Fibroblast of villous mesenchyme (primary cell): ENCODE measurements around the gene ALDH1L1. TPM values are rescaled to one million over a fixed set of nuclear protein-coding genes. Genes with fewer than 3 reads are reported as not detected.

Experiments used
- DNase-seq: peaks from one replicate; pipeline ENCODE4 v3.0.0-alpha.2; 2010; ENCODE audit warnings: low read depth
- H3K4me3 ChIP-seq: 2 replicates; pipeline ENCODE4 v1.5.1; 2011; ENCODE audit warnings: low read depth, mild to moderate bottlenecking, low read length
- total RNA-seq: library from RNA; depleted of rRNA; stranded (reverse); fragments of >200 nt; gene quantifications from 2 replicates; pipeline ENCODE4 v1.2.3, GENCODE V29; 2012
- TF ChIP-seq, protein P1 (sequence below): IDR thresholded peaks from 2 replicates; pipeline ENCODE4 v1.5.1; 2012; ENCODE audit warnings: low read depth, mild to moderate bottlenecking, low read length; ENCODE audit not compliant: insufficient read depth

Gene ALDH1L1
- total RNA-seq, 1 donor = 3.9 TPM

DNA sequence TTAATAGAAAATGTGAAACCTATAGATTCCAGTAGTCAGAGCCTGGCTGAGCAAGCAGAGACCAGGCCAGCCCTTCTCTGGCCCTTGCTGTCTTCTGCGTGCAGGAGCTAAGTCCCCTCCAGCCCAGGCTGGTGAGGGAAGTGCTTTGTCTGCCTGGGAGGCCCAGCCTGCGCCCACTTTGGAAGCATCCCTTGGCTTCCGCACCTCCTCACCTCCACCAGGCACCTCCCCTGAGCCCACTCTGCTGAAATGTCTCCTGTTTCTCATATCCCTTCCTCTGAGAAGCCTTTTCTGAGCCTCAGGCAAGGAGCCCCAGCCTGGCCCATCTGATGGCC lies 45.3 kb downstream of the ALDH1L1 start:
- DNase-seq = no peak
- no peak overlapping the region for H3K4me3 ChIP-seq
- TF ChIP-seq, protein P1, sequence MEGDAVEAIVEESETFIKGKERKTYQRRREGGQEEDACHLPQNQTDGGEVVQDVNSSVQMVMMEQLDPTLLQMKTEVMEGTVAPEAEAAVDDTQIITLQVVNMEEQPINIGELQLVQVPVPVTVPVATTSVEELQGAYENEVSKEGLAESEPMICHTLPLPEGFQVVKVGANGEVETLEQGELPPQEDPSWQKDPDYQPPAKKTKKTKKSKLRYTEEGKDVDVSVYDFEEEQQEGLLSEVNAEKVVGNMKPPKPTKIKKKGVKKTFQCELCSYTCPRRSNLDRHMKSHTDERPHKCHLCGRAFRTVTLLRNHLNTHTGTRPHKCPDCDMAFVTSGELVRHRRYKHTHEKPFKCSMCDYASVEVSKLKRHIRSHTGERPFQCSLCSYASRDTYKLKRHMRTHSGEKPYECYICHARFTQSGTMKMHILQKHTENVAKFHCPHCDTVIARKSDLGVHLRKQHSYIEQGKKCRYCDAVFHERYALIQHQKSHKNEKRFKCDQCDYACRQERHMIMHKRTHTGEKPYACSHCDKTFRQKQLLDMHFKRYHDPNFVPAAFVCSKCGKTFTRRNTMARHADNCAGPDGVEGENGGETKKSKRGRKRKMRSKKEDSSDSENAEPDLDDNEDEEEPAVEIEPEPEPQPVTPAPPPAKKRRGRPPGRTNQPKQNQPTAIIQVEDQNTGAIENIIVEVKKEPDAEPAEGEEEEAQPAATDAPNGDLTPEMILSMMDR = no peak

DNA sequence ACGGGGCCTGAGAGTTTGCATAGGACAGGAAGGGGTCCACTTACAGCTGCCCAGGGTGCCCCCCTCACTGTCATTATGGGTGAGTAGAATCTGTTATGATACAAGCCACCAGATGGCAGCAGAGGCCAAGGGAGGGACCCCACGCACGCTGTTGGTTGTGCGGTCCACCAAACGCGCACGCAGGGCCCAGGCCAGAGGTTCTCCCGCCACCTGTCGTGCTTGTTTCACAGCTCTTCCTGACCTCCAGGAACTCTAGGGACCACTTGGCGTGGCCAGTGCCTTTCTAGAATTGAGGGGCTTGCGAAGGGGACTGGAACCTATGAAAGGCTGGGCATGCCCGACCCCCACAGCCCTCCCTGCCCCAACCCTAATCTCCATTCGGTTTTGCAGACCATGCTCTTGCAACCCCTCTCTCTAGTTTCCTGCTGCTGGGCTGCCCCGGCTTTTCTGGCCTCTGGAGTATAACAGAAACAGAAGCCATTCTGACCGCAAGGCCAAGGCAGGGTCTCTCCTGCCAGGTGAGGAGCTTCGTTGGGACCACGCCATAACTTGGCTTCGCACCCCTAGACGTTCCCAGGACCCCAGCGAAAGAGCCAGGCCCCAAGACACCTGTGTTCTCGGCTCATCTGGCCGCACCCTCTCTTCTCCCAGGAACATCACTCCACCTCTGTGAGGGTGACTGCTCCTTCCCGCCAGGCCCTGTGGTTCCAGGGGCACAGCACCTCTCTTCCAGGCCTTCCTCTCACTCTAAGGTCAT lies 46.0 kb downstream of the ALDH1L1 start:
- no peak overlapping the region for H3K4me3 ChIP-seq
- TF ChIP-seq, protein P1 = peak; percentile 81
- DNase-seq = peak; percentile 53

DNA sequence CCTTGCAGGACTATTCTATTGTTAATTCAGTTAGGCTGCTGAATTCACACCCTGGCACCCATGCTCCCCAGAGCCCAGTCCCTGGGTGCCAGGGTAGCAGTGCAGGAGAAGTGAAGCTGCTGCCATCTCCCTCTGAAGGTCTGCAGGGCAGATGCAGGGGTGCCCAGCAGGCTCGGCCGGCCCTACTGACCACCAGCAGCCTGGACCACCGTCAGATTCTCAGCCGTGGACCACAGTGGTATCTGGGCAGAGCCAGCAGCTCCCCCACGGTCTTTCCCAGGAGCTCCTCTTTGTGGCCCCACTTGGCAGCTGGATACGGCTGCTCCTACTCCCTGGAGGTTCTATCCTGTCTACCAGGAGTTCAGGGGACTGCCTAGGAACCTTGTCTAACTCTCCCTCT lies 46.8 kb downstream of the ALDH1L1 start:
- no peak for DNase-seq
- TF ChIP-seq, protein P1 = no peak
- no peak overlapping the region for H3K4me3 ChIP-seq

DNA sequence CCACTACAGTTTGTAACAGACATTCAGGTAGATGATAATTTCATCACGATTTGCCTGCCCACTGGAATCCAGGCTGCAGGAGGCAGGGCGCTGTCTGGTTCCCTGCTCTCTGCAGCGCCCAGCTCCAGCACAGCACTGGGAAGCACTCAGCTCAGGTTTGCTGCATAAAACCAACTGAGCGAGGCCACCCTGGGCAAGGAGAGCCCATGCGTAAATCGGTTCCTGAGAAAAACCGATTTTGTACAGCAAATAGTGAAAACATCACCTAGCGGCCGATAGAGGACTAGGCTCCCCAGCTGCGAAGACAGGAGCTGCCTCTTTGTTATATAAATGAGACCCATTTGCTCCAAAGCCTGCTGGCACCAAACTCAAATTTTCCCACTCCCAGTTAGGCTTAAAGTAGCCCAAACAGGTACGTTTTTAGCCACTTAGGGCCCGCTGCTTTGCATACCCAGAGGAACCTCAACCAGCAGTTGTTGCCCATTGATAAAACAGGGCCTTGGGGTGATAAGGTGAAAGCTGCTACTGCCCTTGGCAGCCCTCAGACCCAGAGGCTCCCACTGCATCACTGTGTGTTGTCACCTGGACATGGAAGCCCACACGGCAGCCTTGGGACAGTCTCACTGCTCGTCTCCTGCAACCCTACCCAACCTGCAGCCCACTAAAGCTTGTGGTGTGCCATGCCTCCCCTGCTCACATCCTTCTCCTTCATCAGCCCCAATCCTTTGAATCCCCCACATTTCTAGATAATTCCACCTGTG lies 47.5 kb downstream of the ALDH1L1 start:
- no peak for DNase-seq
- TF ChIP-seq, protein P1 = peak; percentile 10
- H3K4me3 ChIP-seq = no peak overlapping the region

DNA sequence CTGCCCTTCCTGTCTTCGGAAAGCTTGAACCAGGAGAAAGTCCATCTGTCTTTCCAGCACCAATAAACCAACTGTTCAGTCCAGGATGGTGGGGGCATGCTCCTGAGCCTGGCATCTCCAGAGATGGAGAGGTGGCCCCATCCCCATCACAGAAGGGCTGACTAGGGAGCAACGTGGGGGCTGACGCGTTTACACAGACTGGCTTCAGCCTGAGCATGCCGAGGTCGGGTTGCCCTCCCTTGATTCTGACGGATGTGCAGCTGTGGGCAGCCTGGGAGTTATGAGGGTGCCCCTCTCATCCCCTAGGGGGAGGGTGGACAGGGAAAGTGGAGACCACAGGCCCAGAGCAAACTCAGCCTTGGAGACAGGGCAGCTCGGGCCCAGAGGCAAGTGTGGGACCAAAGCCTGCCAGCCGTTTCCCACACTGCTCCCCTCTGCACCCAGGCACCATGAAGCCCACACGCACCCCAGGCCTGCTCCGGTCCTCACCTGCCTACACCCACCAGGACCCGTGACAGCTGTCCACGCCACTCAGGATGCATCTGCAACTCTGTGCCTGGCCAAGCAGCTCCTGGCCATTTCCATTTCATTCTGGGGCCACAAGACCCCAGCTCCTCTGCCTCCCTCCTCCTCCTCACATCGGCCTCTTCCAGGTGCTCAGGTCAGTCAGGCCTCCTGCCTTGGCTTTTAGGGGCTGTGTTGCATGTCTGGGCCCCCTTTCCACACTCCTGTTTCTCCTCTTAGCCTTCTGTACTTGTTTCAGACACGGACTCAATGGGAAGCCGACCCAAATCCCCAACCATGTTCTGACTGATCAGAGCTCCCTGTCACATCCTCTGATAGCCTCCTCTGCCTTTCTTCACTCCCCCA lies 48.3 kb downstream of the ALDH1L1 start:
- DNase-seq = no peak
- H3K4me3 ChIP-seq = no peak overlapping the region
- TF ChIP-seq, protein P1 = no peak

DNA sequence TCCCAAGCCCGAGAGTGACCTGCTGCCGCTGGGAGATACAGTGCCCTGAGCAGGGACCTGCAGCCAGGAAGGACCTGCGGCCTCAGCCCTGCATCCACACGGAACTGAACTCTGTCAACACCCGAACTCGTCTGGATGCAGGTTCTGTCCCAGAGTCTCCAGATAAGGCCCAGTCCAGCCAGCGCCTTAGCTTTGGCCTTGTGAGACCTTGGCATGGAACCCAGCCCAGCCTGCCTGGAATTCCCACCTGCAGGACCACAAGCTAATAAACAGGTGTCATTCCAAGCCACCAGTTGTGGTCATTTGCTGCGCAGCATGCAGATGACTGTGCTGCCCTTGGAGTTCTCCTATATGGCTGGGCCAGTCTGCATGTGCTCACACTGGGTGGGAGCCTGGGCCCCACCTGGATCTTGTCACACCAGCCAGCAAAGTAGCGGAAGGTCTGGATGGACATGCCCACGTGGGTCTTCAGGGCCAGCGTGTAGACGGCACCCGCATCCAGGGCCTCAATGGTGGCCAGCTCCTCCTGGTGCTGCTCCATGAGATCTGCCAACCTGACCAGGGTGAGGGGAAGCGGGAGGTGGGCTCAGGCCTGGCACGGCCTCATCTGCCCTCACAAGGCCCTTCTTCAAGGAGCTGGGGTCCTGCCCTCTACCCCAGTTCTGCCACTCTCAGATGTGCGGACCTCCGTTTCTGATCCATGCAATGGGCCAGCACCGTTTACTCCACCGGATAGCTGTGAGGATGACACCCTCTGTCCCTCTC lies 49.2 kb downstream of the ALDH1L1 start:
- TF ChIP-seq, protein P1 = no peak
- DNase-seq = no peak
- H3K4me3 ChIP-seq = no peak overlapping the region
